NCI-H226 (cell line): ENCODE data around the gene RGL4.
"Not testable (repeated sequence)": the region's sequence is repeated elsewhere in the genome, so short reads cannot be mapped to it uniquely, and the experiment has no call there.

Source experiments
- DNase-seq: peaks from one replicate; pipeline ENCODE4 v3.0.0-alpha.2; 2015

The RGL4 gene, protein sequence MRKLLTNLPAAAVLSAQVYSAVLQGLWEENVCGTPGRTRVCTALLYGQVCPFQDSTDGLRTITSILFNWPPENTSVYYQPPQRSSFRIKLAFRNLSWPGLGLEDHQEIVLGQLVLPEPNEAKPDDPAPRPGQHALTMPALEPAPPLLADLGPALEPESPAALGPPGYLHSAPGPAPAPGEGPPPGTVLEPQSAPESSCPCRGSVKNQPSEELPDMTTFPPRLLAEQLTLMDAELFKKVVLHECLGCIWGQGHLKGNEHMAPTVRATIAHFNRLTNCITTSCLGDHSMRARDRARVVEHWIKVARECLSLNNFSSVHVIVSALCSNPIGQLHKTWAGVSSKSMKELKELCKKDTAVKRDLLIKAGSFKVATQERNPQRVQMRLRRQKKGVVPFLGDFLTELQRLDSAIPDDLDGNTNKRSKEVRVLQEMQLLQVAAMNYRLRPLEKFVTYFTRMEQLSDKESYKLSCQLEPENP

GRCh38 chr22:23690713-23691112 lies at the start of gene RGL4:
Gene RGL4, plus strand, starts transcription at chr22:23691013. Its CDS starts 1,018 bp downstream, at chr22:23692031.
- DNase-seq = no peak

DNA sequence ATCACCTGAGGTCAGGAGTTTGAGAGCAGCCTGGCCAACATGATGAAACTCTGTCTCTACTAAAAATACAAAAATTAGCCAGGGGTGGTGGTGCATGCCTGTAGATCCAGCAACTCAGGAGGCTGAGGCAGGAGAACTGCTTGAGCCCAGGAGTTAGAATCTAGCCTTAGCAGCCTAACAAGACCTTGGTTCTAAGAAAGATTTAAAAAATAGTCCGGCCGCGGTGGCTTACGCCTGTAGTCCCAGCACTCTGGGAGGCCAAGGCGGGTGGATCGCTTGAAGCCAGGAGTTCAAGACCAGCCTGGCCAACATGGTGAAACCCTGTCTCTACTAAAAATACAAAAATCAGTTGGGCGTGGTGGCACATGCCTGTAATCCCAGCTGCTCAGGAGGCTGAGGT lies 44.3 kb upstream of the RGL4 start:
- not testable (repeated sequence) for DNase-seq

DNA sequence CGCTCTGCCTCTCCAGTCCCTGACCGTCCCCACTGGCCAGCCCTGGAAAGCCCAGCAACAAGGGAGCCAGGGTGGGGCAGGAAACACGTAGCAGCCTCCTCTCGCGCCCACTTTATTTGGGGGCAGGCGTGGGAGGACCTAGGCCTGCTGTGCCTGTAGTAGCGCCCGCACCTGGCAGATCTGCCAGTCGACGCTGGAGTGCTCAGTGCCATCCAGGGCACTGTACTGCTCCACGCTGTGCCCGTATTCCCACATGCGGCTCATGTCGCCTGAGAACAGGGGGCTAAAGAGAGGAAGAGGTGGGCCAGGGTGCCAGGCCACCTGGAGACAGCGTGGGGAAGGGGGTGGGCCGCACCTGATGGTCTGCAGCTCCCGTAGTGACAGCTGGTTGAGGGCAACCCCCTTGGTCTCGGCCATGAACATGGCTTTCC lies 41.7 kb upstream of the RGL4 start:
- DNase-seq = no peak

GRCh38 chr22:23651676-23652075 lies 39.1 kb upstream of the RGL4 start:
- DNase-seq = no peak

- no peak for DNase-seq
Observed at GRCh38 chr22:23652286-23652685, 38.5 kb upstream of the RGL4 start.

- DNase-seq = no peak
Observed at GRCh38 chr22:23652711-23653110, 38.1 kb upstream of the RGL4 start.

DNA sequence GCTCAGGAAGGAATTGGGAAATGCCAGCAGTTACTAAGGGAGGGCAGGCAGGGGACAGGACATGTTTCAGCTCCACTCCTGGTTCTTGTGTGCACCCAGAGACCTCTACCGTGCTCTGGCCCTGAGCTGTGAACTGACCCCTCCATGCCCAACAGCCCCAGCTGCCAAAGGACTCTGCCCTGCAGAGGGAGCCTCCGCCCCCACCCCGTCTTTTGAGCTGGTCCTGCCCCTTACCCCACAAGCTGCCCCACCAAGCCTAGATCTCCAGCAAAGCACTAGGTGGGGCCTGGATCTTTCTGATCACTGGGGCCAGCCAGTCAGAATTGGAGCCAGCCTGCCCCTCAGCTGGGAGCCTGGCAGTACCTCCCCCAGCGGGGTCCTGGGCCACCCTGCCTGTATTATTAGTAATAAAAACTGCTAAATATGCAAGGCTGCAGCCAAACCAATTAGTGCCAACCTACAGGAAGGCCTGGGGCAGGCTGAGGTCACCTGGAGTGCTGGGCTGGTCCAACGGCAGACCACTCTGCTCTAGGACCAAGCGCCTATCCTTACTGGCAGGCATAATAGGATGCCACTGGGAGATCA lies 34.8 kb upstream of the RGL4 start:
- DNase-seq = no peak

DNA sequence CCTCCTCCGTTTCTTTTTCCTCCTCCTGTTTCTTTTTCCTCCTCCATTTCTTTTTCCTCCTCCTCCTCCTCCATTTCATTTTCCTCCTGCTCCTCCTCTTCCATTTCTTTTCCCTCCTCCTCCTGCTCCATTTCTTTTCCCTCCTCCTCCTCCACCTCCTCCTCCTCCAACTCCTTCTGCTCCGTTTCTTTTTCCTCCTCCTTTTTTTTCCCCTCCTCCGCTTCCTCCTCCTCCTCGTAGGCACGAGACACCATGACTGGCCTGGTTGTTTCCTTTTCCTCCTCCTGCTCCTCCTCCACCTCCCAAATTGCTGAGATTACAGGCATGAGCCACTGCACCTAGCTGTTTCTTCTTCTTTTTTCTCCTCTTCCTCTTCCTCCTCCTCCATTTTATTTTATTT lies 33.1 kb upstream of the RGL4 start:
- DNase-seq = no peak

DNA sequence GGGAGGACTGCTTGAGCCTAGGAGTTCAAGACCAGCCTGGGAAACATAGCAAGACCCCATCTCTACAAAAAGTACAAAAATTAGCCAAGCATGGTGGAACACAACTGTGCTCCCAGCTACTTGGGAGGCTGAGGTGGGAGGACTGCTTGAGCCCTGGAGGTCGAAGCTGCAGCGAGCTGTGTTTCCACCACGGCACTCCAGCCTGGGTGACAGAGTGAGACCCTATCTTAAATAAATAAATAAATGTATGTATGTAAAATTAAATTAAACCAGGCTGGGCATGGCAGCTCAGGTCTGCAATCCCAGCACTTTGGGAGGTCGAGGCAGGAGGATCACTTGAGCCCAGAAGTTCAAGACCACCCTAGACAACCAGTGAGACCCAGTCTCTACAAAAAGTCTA lies 30.4 kb upstream of the RGL4 start:
- DNase-seq = not testable (repeated sequence)

GRCh38 chr22:23670378-23671295 lies 20.2 kb upstream of the RGL4 start:
- no peak for DNase-seq

GRCh38 chr22:23671387-23671786 lies 19.4 kb upstream of the RGL4 start:
- DNase-seq = not testable (repeated sequence)

DNA sequence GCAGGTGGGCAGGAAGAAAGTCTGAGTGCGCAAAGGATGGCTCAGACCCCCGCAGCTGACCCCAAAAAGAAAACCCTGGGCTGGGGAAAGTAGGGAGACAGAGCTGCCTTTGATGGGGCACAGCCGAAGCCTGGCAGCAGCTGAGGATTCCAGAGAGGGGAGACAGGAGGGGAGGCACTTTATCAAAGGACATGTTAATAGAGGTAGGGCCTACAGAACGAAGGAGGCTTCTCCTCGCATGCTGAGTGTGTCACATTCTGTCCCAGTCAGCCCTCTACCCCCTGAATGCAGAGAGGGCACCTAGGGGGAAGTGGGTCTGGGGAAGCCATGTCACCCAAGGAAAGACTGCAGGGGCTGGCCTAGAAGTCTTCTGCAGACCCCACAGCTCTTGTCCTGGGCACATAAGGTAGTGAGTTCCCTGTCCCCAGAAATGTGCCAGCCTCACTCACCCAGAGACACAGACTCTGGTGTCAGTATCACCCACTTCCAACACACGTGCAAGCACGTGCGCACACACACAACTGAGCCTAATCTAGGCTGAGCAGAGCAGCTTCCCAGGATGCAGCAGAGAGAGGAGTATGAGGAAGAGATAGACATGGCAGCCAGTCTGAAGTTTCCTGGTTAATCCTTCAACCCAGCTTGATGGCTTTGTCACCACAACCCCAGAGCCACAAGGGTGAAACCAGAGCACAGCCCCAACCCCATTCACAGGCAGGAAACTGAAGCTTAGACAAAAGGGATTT lies 18.3 kb upstream of the RGL4 start:
- not testable (repeated sequence) for DNase-seq

- DNase-seq = no peak
Observed at GRCh38 chr22:23673050-23673620, 17.7 kb upstream of the RGL4 start.

GRCh38 chr22:23673826-23674690 lies 16.8 kb upstream of the RGL4 start:
- no peak for DNase-seq

DNA sequence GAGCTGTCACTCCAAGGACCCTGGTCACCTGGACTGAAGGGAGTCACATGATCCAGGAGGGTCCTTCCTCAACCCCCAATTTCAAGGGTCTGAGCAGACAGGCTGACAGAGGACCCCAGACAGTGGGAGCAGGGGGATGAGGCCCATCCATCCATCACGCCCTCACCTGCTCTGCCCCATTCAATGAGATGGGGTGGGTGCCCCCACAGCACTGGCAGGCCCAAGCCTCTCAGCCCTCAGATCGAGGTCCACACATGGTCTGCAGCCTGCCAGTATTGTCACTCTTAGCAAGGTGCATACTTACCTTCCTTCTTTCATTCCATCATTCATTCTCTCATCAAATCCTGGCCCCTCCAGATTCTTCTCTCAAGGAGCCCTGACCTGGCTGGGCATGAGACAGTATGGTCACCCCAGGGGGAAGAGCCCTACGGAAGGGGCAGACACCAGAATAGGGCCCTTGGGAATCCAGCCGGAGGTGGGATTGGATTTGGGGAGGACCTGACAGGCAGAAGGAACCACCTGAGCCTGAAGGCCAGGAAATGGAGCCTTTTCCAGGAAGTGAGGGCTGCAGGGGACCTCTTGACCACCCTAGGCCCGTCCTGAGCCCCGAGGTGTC lies 15.8 kb upstream of the RGL4 start:
- not testable (repeated sequence) for DNase-seq

- DNase-seq = no peak
Observed at GRCh38 chr22:23675502-23676415, 15.1 kb upstream of the RGL4 start.

GRCh38 chr22:23676841-23677700 lies 13.7 kb upstream of the RGL4 start:
- not testable (repeated sequence) for DNase-seq

- DNase-seq = no peak
Observed at GRCh38 chr22:23677701-23677995, 13.2 kb upstream of the RGL4 start.

GRCh38 chr22:23678133-23678532 lies 12.7 kb upstream of the RGL4 start:
- DNase-seq = no peak
